Measurements from ENCODE around the gene COG7. TPM values are rescaled to one million over a fixed set of nuclear protein-coding genes. Genes with fewer than 3 reads are reported as not detected.

COG7 gene
- total RNA-seq, 1 experiment from 2014 or later = 29.4 TPM

DNA sequence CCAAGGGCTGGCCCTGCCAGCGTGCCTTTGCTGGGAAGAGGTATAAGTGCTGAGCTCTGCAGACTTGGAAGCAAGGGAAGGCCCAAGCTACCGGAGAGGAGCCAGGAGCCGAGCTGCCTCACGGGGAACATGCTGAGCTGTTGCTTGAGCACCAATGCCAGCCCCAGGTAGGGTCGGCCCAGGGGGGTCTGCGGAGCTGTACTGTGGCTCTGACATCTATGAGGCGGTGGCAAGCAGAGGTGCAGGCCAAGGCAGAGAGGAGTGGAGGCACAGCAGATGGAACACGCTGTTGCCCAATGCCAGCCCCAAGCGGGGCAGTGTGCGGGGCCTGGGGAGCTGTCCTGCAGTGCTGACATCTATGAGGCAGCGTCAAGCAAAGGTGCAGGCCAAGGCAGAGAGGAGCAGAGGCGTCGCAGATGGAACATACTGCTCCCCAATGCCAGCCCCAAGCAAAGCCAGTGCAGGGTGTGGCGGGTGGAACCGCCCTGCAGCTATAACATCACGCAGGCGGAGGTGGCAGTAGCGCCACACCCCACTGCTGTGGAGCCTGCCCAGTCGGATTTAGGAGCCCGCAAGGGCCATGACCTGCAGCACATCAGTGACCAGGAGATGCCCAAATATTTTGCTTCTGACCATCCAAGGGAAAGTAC, 47.3 kb upstream of the COG7 start:
- no peak for DNase-seq
- no peak overlapping the region for H3K27ac Mint-ChIP-seq (ENCODE audit: unreplicated experiment)
- no TSS peak for BruUV-seq (replicated peaks)
- no peak overlapping the region for H3K4me3 Mint-ChIP-seq (ENCODE audit: low read depth, unreplicated experiment)
- peaks cover 9% of the 10 kb centered on the region for H3K36me3 Mint-ChIP-seq (ENCODE audit: insufficient read depth, unreplicated experiment)
- no peaks in the 10 kb centered on the region for H3K27me3 Mint-ChIP-seq (ENCODE audit: unreplicated experiment)
- TF ChIP-seq, protein P1, sequence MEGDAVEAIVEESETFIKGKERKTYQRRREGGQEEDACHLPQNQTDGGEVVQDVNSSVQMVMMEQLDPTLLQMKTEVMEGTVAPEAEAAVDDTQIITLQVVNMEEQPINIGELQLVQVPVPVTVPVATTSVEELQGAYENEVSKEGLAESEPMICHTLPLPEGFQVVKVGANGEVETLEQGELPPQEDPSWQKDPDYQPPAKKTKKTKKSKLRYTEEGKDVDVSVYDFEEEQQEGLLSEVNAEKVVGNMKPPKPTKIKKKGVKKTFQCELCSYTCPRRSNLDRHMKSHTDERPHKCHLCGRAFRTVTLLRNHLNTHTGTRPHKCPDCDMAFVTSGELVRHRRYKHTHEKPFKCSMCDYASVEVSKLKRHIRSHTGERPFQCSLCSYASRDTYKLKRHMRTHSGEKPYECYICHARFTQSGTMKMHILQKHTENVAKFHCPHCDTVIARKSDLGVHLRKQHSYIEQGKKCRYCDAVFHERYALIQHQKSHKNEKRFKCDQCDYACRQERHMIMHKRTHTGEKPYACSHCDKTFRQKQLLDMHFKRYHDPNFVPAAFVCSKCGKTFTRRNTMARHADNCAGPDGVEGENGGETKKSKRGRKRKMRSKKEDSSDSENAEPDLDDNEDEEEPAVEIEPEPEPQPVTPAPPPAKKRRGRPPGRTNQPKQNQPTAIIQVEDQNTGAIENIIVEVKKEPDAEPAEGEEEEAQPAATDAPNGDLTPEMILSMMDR (IDR thresholded peaks at IDR 0.05; ENCODE audit: unreplicated experiment) = no peak
- intact Hi-C loops (cut with micrococcal nuclease; ENCODE audit: unreplicated experiment) = loop anchor here (10.0 kb wide), 1 partner anchor 316 kb away; the partner anchor contains the start of gene SCNN1G
- peaks cover 29% of the 10 kb centered on the region for H3K4me1 Mint-ChIP-seq (ENCODE audit: low read depth, unreplicated experiment)
- CTCF ChIA-PET = interaction anchor here (0.7 to 1.4 kb wide), 2 partner anchors 8 to 177 kb away, joined by 3 read pairs; no protein-coding TSS in a partner anchor
- no peaks in the 10 kb centered on the region for H3K9me3 Mint-ChIP-seq (ENCODE audit: low read depth, unreplicated experiment)

DNA sequence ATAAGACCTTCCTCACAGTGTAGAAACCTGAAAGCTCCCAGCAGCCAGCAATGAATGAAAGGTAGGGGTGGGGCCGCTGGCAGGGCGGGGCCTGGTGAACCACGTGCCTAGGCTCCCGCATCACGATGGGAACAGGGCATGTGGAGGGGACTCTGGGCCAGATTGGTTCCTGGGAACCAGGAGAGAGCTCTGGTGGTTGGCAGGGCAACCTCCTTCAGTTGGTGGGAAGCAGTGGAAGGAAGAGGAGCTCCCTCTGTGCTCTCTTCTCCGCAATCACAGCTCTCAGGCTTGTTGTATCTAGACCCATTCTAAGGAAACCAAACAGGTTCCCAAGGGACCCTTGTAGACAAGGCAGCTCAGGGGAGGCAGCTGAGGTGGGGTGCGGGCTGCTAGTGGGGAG, 46.8 kb upstream of the COG7 start:
- no peak overlapping the region for H3K4me3 Mint-ChIP-seq (ENCODE audit: low read depth, unreplicated experiment)
- peaks cover 29% of the 10 kb centered on the region for H3K4me1 Mint-ChIP-seq (ENCODE audit: low read depth, unreplicated experiment)
- no peaks in the 10 kb centered on the region for H3K9me3 Mint-ChIP-seq (ENCODE audit: low read depth, unreplicated experiment)
- no peak overlapping the region for H3K27ac Mint-ChIP-seq (ENCODE audit: unreplicated experiment)
- no TSS peak for BruUV-seq (replicated peaks)
- intact Hi-C loops (cut with micrococcal nuclease; ENCODE audit: unreplicated experiment) = loop anchor here (10.0 kb wide), 1 partner anchor 315 kb away; the partner anchor contains the start of gene SCNN1G
- no peak for DNase-seq
- peaks cover 13% of the 10 kb centered on the region for H3K36me3 Mint-ChIP-seq (ENCODE audit: insufficient read depth, unreplicated experiment)
- TF ChIP-seq, protein P1 (IDR thresholded peaks at IDR 0.05; ENCODE audit: unreplicated experiment) = no peak
- no peaks in the 10 kb centered on the region for H3K27me3 Mint-ChIP-seq (ENCODE audit: unreplicated experiment)
- CTCF ChIA-PET = interaction anchor here (0.7 to 1.4 kb wide), 2 partner anchors 9 to 176 kb away, joined by 3 read pairs; no protein-coding TSS in a partner anchor

- TF ChIP-seq, protein P1 (IDR thresholded peaks at IDR 0.05; ENCODE audit: unreplicated experiment) = no peak
- Mint-ChIP-seq H3K36me3 (ENCODE audit: insufficient read depth, unreplicated experiment) (peaks cover 17% of the 10 kb centered on the region), H3K27me3 (ENCODE audit: unreplicated experiment) (no peaks in the 10 kb centered on the region), H3K27ac (ENCODE audit: unreplicated experiment) (no peak overlapping the region), H3K4me3 (ENCODE audit: low read depth, unreplicated experiment) (no peak overlapping the region), H3K4me1 (ENCODE audit: low read depth, unreplicated experiment) (peaks cover 29% of the 10 kb centered on the region), H3K9me3 (ENCODE audit: low read depth, unreplicated experiment) (no peaks in the 10 kb centered on the region)
- no TSS peak for BruUV-seq (replicated peaks)
- intact Hi-C loops (cut with micrococcal nuclease; ENCODE audit: unreplicated experiment) = no loop called here
- CTCF ChIA-PET = interaction anchor here (0.7 to 1.4 kb wide), 3 partner anchors 10 to 101 kb away, joined by 3 read pairs; no protein-coding TSS in a partner anchor
- DNase-seq = no peak
Measured at GRCh38 chr16:23498863-23499262, 45.9 kb upstream of the COG7 start.

DNA sequence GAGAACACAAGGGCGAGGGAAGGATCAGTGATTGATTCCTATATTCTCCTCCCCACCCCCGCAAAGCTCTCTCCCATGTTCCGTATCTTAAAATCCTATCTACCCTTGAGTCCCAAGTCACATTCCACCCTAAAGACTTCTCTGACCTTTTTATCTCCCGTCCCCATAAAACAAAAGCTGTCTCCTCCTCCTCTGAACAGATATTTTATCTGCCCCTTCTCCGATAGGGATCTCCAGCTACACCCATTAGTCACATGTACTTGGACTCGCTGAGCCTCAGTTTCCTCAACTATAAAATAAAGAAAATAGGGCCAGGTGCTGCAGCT, 44.5 kb upstream of the COG7 start:
- DNase-seq = no peak
- no TSS peak for BruUV-seq (replicated peaks)
- TF ChIP-seq, protein P1 (IDR thresholded peaks at IDR 0.05; ENCODE audit: unreplicated experiment) = no peak
- Mint-ChIP-seq H3K9me3 (ENCODE audit: low read depth, unreplicated experiment) (no peaks in the 10 kb centered on the region), H3K36me3 (ENCODE audit: insufficient read depth, unreplicated experiment) (peaks cover 18% of the 10 kb centered on the region), H3K4me1 (ENCODE audit: low read depth, unreplicated experiment) (peaks cover 34% of the 10 kb centered on the region), H3K27ac (ENCODE audit: unreplicated experiment) (peak overlapping the region; percentile 62), H3K4me3 (ENCODE audit: low read depth, unreplicated experiment) (peak overlapping the region; percentile 28), H3K27me3 (ENCODE audit: unreplicated experiment) (no peaks in the 10 kb centered on the region)
- CTCF ChIA-PET = no interaction called here
- intact Hi-C loops (cut with micrococcal nuclease; ENCODE audit: unreplicated experiment) = no loop called here
